ENCODE measurements around the gene SLC37A1.
A peak's percentile ranks its signal among the peaks of the same experiment; 100 is the strongest.

The SLC37A1 gene

DNA sequence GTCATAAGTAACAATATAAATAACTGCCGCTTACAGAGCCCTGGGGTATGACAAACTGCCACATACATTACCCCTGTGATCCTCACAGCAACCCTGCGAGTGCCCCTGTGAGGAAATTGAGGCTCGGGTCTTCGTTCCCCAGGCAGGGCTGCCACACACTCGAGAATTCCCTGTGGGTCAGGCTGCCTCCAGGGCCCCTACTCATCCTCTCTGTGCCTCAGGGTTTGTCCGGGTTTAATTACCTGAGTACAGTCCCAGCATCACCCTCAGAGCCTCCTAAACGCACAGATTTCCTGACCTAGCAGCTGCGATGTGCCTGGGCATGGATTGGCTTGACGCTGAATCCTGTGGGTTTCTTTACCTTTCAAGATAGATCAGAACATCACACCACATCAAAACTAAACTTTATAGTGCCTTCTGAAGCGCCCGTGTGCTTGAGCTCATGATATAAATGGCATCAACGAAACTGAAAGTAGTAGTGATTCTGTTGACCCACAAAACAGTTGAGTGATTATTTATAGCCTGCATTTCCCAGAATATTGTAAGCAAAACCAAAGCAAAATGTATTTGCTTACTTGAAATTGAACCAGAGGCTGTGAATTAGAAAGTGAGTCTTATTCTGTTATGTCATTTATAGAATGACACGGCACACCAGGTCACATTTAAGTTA, 14.0 kb downstream of the SLC37A1 start:
- DNase-seq (ENCODE audit: low spot score), result no peak

DNA sequence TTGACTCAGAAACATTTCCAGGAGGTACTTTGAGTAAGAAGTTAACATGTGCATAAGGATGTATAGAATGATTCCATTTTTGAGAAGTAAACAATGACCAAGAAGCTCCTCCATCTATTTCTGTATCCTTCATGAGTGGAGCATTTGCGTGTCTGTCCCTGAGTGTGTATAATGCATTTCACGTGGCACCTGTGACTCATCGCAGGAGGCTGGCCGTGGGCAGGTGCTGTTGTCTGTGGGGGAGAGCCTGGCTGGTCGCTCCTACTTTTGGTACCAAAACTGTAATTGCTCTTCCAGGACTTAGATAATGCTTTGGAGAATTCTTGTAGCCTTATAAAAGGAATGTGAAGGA, 16.5 kb downstream of the SLC37A1 start:
- DNase-seq (ENCODE audit: low spot score), result no peak

DNA sequence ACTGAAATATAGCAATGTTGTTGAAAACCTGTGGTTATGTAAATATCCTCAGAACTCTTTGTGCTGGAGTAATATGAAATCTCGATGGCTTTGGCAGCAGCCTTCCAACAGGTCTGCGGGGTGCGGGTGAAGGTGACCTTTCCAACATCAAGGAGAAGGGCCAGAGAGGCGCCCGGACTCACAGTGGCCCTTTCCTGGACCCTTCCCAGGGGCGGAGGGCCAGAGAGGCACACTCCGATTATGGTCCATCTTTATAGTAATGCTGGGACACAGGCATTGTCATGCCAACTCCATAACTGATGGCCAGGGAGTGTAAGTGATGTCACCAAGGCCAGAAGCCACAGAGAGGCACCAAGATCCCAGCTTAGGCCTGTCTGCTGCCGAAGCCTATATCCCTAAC, 18.1 kb downstream of the SLC37A1 start:
- no peak for DNase-seq (ENCODE audit: low spot score)

DNA sequence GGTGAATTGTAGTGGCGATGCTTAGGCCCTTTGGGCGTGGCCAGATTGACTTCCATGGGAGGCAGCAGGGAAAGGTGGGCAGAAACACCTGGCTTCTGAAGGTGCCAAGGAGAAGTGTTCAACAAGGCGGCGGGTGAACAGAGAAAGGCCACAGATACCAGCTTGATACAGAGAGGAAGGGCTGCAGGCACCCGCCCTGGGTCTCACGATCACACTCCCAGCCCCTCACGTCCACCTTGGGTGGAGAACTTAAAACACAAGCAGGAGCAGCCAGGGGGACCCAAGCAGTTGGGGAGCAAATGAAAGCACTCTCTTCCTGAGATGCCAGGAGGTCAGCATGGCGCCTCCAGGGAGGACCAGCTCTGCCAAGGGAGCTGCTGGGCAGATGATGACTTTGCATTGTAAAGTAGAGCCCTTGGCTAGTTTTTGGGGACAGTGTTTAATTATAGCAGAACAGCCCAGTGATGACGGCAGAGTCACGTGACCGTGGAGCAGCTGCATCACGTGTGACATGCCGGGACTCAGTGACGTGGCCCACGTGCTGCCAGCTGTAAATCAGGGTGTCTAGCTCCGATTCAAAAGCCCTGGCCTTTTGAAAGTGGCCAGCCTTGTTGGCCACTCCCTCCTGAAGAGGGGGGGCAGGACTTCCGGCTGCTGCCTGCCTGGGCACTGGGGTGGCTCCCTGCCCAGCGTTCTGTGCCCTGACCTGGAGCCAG, 19.0 kb downstream of the SLC37A1 start:
- DNase-seq (ENCODE audit: low spot score), result peak; percentile 32

DNA sequence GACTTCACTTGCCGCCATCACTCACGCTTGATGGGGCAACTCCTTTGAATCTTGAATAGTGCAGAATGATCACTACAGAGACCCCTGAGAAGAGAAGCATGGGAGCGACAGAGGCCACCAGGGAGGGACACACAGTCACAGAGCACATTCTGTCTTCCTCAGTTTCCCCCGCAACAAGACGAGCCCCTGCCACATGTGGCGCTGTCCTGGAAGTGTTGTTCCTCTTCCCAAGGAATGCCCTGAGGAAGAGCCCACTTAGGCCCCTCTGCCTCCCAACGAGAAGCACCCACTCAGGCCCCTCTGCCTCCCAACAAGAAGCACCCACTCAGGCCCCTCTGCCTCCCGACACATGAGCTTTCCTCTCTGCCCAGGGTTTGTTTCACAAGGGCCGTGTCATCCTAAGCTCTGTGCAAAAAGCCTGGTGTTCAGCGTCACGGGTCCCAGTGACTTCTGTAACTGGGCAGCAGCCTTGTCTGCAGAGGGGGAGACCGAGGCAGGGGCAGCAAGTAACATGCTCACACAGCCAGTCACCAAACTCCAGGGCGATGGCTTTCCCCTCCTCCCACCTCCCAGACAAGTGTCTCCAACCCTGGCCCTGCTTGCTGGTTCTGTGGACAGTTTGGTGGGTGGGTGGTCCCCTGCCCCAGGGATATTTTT, 19.8 kb downstream of the SLC37A1 start:
- no peak for DNase-seq (ENCODE audit: low spot score)

DNA sequence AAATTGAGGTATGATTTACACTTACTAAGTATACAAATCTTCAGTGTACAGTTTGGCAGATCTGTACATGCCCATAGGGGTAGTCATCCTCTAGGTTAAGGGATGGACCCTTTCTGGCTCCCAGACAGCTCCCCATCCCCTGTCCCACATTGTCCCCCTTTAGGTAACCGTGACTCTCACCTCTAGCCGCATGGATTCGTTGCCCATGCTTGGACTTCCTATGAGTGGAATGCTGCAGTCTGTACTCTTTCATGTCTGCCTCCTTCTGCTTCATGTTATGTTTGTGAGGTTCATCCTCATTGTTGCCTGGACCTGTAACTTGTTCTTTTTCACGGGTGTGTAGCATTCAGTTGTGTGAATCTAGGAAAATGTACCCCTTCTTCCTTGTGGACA, 20.3 kb downstream of the SLC37A1 start:
- DNase-seq (ENCODE audit: low spot score), result no peak

DNA sequence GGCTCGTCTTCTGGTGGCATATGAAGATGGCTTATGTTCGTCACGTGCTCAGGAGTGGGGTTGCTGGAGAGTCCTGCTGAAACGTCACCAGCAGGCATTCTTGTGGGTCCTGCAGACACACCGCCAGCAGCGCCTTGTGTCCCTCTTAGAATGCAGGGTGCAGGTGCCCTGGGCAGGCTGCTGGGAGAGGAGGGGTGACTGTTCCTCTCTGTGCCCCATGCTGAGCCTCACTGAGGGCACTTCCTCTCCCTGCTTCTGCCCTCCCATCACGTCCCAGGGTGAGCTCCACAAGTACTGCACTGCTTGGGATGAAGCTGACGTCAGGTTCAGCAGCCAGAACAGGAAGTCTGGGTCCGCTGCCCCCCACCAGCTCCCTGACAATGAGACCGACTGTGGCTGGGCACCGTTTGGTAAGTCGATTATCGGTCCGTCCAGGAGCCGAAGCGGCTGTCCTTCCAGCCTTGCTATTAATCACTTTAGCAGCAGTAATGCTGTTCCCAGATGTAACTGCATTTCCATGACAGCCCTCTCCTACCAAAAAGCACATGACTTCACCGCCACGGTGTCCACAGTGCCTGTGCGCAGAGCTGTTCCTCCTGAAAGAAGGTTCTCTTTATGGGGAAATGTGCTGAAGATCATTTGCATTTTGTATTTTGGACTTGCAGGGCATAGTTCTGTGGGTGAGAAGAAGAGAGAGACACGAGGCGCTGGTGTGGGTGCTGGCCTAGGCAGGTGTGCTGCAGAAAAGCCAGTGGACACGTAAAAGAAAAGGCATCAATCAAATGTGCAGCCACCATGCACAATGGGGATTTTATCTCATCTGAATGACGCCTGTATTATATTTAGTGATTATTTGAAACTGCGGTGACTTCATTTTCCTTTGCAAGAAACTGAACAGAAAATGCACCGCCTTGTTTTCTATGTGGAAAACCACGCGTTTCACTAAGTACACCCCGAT, 21.0 kb downstream of the SLC37A1 start:
- no peak for DNase-seq (ENCODE audit: low spot score)

DNA sequence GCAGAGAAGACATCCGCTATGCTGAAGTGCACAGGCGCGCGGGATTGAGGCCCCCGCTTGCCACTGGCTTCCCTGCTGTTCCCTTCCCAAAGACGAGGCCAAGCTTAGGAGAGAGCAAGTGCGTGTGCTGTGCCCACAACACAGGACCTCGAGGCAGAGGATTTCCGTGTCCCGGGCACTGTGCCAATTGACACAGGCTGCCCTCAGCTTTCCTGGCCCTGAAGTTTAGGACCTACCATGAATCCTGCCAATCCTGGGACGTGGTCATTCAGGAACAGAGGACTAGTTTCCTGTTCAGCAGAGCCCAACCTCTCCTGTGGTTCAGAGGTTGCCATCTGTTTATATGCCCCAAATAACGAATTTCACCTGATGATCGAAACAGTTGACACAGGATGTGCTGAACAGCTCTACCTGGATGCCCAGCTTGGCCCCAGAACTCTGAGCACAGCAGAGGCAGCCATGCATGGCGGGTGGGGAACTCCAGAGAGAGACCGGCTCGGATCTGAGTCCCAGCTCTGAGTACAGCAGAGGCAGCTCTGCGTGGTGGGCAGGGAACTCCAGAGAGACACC, 22.0 kb downstream of the SLC37A1 start:
- DNase-seq (ENCODE audit: low spot score), result no peak

DNA sequence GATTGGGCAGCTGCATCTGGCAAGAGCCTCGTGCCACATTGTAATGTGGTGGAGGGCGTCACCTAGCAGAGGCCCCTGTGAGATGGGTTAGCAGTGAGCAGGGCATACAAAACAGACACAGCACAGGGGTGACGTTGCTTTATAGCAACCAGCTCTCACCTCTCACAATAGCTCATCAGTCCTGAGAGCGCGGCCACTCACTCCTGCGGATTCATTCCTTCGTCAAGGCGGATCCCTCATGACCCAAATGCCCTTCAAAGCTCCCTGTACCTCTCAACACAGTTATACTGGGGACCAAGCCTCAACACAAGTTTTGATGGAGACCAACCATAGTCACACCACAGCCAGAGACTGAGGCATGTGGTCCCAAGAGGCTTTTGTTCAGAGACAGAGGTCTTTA, 22.9 kb downstream of the SLC37A1 start:
- DNase-seq (ENCODE audit: low spot score), result no peak

DNA sequence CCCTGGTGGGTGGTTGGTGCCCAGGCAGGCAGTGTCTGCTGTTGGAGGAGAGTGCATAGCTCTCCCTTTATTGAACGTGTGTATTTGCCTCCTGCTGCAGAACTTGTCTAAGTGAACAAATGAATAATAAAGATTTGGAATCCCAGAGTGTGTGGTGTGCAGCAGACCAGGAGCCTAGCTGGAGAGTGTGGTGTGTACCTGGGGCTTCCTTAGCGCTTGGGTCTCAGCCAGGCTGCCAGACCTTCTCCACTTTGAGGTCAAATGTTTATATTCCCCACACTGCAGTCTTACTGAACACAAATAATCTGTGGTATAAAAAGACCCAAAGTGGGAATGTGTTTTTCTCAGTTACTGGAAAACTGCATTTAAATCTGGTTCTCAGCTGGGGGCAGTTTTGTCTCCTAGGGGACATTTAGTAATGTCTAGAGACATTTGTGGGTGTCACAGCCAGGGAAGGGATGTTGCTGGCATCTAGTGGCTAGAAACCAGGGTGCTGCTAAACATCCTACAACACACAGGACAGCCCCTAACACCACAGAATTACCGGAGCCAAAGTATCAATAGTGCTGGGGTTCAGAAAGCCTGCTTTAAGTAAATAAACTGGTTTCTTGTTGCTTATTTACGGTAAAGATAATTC, 23.6 kb downstream of the SLC37A1 start:
- no peak for DNase-seq (ENCODE audit: low spot score)

DNA sequence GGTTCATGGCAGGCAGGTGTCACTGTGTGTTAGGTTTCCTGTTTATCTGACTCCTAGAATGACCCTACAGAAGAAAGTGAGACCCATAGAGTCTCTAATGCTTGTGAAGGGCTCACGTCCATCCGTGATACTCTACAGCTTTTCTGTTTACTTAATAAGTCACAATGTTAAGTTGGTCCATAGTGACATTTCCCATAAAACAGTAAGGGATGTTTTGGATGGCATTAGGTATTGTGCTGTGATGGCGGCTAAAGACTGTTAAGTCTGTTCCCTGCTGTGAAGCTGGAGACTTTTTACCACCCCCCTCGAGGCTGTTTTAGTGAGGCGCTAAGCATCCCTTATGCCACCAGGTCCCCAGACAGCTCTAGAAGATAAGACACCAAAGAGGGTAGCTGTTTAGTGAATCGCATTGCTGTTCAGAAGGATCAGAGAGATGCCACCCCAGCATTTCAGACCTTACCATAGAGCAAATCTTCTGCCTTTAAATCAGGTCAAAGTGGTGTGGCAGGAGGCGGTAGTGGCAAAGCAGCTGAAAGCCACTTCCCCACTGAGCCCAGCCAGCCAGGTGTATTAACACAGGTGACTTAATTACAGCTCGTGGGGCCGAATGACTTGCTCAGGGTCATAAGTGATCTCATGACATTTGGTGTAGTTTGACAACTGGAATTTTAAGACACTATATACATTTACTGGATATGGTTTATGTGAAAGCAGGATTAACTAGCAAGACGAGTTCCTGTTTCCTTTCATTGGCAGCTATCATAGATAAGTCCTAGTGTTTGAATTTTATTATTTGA, 25.0 kb downstream of the SLC37A1 start:
- DNase-seq (ENCODE audit: low spot score), result no peak

DNA sequence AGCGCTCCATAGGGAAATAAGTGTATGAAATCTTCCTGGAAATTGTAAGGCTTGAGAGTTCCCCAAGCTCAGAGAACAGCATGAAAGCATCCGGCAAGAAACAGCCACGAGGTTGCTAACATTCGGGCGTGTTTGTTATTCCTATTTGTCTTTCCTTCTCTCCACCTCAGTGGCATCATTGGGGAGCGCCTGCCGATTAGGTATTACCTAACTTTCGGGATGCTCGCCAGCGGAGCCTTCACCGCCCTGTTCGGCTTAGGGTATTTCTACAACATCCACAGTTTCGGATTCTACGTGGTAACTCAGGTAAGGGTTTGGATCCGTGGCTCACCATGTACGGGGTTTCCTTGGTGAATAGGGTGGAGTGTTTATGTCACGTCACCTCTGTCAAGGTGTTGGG, 25.7 kb downstream of the SLC37A1 start:
- DNase-seq (ENCODE audit: low spot score), result no peak

DNA sequence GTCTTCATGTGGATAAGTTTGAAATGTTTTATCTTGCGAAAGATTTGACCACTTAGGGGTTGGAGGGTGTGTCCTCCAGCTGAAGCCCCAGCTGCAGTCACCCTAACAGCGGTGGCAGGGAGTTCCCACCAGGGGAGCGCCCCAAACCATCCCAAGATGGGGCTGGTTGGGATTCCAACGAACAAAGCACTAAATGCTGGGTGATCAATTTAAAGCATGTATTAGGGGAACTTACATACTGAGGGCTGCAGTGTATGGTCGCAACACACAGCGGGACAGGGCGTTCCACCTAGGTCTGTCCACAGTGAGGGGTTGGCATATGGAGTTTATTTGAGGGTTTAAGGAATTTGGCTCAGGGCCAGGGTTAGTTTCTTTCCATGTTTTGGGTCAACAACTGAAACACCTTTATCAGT, 26.3 kb downstream of the SLC37A1 start:
- DNase-seq (ENCODE audit: low spot score), result no peak

DNA sequence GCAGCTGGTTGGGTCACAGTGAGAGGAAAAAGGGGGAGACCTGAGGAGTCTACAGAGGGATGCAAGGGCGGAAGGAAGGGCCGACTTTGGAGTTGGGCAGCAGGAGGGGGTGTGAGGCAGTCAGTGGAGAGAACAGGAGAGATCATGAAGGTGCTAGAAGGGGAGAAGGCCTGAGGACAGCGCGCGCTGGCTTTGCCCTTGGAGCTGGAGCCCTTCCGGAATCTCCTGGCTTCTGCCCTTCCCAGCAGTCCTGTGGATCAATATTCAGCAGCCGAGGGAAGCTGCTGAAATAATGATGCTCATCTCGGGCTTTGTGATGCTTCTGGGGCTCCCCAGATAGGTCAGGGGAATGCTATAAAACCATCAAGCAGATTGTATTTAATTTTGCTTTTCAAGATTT, 26.7 kb downstream of the SLC37A1 start:
- no peak for DNase-seq (ENCODE audit: low spot score)

DNA sequence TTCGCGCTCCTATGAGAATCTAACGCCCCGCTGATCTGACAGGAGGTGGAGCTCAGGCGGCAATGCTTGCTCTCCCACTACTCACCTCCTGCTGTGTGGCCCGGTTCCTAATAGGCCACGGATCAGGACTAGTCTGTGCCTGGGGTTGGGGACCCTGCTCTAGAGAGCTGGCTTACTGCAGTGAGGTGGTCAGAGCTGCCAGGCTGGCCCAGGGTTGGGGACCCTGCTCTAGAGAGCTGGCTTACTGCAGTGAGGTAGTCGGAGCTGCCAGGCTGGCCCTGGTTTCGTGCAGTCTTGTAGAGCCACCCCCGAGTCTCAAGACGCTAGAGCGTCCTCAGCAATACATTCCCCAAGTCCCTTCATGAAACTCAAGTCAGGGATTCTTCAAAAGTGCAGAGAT, 27.5 kb downstream of the SLC37A1 start:
- DNase-seq (ENCODE audit: low spot score), result no peak

DNA sequence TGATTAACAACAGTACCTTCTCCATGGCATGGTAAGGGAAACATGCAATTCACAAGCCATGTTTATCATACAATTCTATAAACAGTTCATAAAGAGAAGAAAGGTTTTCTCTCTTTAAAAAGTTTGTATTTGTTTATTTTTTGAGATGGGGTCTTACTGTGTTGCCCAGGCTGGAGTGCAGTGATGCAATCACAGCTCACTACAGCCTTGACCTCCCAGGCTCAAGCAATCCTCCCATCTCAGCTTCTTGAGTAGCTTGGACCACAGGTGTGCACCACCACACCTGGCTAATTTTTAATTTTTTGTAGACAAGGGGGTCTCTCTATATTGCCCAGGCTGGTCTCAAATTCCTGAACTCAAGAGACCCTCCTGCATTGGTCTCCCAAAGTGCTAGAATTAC, 28.0 kb downstream of the SLC37A1 start:
- no peak for DNase-seq (ENCODE audit: low spot score)

DNA sequence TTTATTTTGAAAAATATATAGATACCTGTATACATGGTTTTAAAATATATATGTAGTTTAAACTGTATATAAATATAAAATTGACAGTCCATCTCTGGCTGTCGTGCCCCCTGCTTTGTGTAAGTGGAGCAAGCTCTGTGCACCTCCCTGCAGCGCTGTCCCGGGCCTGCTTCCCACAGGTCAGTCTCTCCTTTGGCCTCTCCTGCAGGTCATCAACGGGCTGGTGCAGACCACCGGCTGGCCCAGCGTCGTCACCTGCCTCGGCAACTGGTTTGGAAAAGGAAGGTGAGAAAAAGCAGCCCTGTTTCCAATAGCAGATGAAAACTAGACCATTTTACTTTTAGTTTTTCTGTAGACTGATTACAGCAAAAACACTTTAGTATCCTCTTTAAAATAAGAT, 28.5 kb downstream of the SLC37A1 start:
- DNase-seq (ENCODE audit: low spot score), result no peak

DNA sequence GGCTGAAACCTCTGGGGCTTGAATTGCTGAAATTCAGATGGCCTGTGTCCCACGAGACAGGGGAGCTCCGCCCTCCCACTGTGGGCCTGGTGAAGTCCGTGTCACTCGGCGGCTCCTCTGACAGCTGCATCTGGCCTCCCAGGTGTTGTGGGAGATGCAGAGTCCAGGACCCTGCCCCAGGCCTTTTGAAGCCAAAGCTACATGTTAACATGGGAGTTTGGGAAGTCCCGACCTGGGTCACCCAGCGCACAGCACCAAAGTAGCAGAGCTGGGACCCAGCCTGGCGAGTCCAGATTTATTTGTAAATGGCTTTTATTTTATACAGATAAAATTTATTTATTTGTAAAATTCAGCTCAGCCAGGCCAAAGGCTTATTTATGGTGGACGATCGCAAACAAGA, 28.9 kb downstream of the SLC37A1 start:
- no peak for DNase-seq (ENCODE audit: low spot score)

DNA sequence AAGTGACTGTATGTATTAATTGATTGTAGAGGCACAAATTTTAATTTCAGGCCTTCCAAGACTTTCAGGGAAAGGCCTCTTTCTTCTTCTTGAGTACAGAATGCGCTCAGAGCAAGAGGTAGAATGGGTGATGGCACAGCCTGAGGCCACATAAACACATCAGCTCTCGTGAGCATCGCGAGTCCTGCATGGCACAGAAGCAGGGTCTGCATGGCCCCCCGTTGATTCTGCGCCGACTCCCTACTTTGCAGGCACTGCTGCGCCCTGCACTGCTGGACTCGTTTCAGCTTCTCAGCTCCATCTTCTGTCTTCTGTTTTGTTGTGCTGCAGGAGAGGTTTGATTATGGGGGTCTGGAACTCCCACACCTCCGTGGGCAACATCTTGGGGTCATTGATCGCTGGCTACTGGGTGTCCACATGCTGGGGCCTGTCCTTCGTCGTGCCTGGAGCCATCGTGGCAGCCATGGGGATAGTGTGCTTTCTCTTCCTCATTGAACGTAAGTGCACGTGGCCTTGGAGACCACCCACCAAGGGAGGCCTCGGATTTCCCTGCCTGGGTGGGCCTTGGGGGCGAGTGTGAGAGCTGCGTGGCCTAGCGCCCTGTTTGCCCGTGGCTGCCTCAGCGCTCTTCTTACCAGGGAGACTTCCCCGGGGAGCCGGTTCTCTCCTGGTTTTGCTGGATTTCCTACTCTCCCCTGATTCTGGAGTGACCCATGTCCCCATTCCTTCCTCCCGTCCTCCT, 29.6 kb downstream of the SLC37A1 start:
- DNase-seq (ENCODE audit: low spot score), result no peak

DNA sequence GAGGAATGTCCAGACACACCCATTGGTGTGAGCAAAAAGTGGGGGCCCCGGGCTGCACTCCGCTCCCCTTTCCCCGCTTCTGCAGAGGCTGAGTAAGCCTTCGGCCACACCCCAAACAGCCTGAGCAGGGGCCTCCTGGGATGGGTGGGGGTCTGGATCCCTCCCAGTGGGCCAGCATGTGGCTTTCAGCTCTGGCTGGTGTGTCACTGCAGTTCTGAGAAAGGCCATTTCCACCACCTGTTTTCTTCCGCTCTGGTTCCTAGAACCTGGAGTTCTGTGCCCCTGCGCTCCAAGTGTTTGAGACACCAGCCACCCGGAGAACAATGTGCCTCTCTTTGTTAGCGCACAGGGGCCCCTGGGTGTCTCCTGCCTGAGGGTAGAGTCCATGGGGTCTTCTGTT, 30.9 kb downstream of the SLC37A1 start:
- no peak for DNase-seq (ENCODE audit: low spot score)

Data from COLO829 (cell line).